Stimulated activated CD4-positive, alpha-beta T cell treated with anti-CD3 and anti-CD28 coated beads, Interleukin-1b, Interleukin-23, amount 100 ng/mL, for 24 hours (primary cell): ENCODE measurements around the gene MS4A7.
A peak's percentile ranks its signal among the peaks of the same experiment; 100 is the strongest.
"Not testable (repeated sequence)": the region's sequence is repeated elsewhere in the genome, so short reads cannot be mapped to it uniquely, and the experiment has no call there.

Experiments
- DNase-seq, 4 experiments: peaks; one replicate each; pipeline ENCODE4 v3.0.0-alpha.2; 2020; ENCODE audit warnings: low read depth in 4 of 4, low spot score in 1 of 4

MS4A7 gene, protein sequence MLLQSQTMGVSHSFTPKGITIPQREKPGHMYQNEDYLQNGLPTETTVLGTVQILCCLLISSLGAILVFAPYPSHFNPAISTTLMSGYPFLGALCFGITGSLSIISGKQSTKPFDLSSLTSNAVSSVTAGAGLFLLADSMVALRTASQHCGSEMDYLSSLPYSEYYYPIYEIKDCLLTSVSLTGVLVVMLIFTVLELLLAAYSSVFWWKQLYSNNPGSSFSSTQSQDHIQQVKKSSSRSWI

DNA sequence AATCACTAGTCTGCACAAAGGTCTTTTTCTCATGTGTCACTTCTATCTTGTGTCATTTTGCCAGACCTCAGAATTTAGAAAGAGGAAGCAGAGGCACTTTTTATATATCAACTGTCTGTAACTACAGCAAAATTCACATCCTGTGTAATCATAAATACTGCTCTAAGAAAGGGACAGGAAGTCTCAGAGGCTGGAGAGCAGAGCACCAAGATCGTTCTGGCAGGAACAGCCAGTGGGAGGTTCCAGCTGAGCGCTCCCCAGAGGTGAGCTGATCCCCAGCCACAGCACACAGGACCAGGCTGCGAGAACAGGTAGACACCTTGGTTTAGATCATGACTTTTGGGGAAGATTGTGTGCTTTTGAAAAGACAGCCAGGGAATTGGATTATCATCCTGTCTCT lies at the start of gene MS4A7:
Gene MS4A7, plus strand, starts transcription at position 179 of the 400 bp plus-strand sequence. CDS start 4,610 bp downstream, outside the sequence.
- no peak for DNase-seq

GRCh38 chr11:60332846-60333245 lies 45.5 kb upstream of the MS4A7 start:
- no peak for DNase-seq

DNA sequence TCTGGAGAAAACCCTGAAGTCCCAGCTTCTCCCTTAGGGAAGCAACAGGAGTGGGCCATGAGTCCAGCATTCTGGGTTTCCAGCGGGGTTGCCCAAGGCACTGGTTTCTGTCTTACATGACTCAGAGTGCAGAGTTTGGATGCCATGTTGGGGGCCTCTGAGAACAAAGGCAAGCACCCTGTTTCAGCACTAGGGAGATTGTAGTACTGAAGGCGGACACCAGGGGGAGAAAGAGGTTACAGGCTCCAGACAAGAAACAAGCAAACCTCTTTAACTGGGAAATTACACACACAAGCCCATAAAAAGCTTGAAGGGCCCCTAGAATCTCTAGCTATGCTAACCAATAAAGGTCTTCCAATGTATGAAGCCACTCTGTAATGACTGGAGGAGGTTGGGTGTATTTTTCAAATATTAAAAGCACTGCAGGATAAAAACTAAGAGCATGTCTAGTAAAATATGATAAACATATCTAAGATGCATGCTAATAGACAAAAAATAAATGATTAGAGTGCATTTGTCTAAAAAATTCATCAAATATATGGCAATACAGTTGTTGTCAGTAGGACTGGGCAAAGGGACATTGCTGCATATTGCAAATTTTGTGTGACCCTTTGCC lies 44.2 kb upstream of the MS4A7 start:
- peak; percentile 32 to 60 (median 51) for DNase-seq

GRCh38 chr11:60336767-60337391 lies 41.5 kb upstream of the MS4A7 start:
- DNase-seq: no peak

GRCh38 chr11:60338053-60338452 lies 40.3 kb upstream of the MS4A7 start:
- no peak for DNase-seq

- no peak for DNase-seq
Observed at GRCh38 chr11:60339356-60339755, 39.0 kb upstream of the MS4A7 start.

- DNase-seq: no peak
Observed at GRCh38 chr11:60343094-60343704, 35.1 kb upstream of the MS4A7 start.

GRCh38 chr11:60344146-60344545 lies 34.2 kb upstream of the MS4A7 start:
- DNase-seq: no peak

GRCh38 chr11:60345489-60345888 lies 32.8 kb upstream of the MS4A7 start:
- DNase-seq: no peak

- no peak for DNase-seq
Observed at GRCh38 chr11:60347084-60347797, 31.1 kb upstream of the MS4A7 start.

GRCh38 chr11:60348116-60348515 lies 30.2 kb upstream of the MS4A7 start:
- no peak for DNase-seq

- DNase-seq: no peak
Observed at GRCh38 chr11:60349990-60350389, 28.3 kb upstream of the MS4A7 start.

DNA sequence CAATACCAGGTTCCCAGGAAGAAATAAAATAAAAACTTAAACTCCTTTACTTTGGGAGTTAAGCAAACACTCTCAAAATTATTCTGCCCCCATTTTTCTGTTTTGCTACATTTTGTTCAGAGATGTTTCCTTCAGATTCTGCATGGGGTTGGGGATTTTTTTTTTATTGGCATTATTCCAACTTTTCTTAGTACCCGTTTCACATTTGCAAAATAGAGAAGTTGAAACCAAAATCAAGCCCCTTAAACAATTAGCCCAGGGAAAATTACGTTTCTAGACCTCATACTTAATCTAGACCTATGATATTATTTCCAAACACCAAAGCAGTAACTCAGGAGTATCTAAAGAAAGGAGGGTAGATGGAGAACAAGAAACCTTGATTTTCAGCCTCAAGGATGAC lies 20.6 kb upstream of the MS4A7 start:
- no peak for DNase-seq

- DNase-seq: no peak
Observed at GRCh38 chr11:60360621-60361020, 17.7 kb upstream of the MS4A7 start.

GRCh38 chr11:60362241-60362640 lies 16.1 kb upstream of the MS4A7 start:
- no peak for DNase-seq

- peak; percentile 18 to 56 (median 28) for DNase-seq
Observed at GRCh38 chr11:60363542-60364470, 14.5 kb upstream of the MS4A7 start.

GRCh38 chr11:60366262-60366904 lies 11.9 kb upstream of the MS4A7 start:
- DNase-seq: not testable (repeated sequence)

DNA sequence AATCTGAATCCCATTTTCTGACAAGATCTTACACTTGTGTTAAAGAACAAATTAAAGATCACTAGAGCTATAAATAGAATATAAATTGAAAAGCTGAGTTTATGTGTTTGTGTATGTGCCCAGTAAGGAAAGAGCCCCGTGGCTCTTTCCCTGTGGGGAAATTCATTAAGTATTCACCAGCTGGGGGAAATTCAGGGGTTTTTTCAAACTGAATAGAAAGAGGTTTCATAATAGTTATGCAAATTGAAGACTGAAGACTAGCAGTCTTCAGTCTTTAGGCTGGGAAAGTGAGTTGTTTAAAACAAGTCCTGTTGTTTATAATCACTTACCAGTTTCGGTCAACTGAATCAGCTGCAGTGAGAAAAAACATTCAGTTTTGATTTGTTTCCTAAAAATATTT lies 11.3 kb upstream of the MS4A7 start:
- DNase-seq: no peak

DNA sequence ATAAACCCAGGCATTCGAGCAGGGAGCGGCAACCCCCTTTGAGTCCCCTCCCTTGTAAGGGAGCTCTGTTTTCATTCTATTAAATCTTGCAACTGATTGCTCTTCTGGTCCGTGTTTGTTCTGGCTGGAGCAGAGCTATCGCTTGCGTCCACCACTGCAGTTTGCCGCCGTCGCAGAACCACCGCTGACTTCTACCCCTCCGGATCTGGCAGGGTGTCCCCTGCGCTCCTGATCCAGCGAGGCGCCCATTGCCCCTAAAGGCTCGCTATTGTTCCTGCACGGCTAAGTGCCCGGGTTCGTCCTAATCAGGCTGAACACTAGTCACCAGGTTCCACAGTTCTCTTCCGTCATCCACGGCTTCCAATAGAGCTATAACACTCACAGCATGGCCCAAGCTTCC lies 10.4 kb upstream of the MS4A7 start:
- DNase-seq: no peak

GRCh38 chr11:60370252-60370810 lies 8.0 kb upstream of the MS4A7 start:
- no peak for DNase-seq
